GM12864 (cell line): ENCODE data around the gene DCN.

Experiments
- DNase-seq: peaks from one replicate; pipeline ENCODE4 v3.0.0-alpha.2; 2011; ENCODE audit warnings: low read depth
- H3K4me3 ChIP-seq: 2 replicates; pipeline ENCODE4 v1.5.1; 2011; ENCODE audit warnings: mild to moderate bottlenecking, low read depth, low read length, control low read depth
- TF ChIP-seq, protein P1 (sequence below): IDR thresholded peaks from 2 replicates; pipeline ENCODE4 v1.5.1; 2011; ENCODE audit warnings: low read depth, mild to moderate bottlenecking, moderate library complexity, low read length, control low read depth, inconsistent platforms; ENCODE audit errors: missing control alignments

DCN gene

GRCh38 chr12:91133871-91134270 is 48.7 kb downstream of the DCN start:
- DNase-seq = no peak
- TF ChIP-seq, protein P1, sequence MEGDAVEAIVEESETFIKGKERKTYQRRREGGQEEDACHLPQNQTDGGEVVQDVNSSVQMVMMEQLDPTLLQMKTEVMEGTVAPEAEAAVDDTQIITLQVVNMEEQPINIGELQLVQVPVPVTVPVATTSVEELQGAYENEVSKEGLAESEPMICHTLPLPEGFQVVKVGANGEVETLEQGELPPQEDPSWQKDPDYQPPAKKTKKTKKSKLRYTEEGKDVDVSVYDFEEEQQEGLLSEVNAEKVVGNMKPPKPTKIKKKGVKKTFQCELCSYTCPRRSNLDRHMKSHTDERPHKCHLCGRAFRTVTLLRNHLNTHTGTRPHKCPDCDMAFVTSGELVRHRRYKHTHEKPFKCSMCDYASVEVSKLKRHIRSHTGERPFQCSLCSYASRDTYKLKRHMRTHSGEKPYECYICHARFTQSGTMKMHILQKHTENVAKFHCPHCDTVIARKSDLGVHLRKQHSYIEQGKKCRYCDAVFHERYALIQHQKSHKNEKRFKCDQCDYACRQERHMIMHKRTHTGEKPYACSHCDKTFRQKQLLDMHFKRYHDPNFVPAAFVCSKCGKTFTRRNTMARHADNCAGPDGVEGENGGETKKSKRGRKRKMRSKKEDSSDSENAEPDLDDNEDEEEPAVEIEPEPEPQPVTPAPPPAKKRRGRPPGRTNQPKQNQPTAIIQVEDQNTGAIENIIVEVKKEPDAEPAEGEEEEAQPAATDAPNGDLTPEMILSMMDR = no peak
- no peak overlapping the region for H3K4me3 ChIP-seq

DNA sequence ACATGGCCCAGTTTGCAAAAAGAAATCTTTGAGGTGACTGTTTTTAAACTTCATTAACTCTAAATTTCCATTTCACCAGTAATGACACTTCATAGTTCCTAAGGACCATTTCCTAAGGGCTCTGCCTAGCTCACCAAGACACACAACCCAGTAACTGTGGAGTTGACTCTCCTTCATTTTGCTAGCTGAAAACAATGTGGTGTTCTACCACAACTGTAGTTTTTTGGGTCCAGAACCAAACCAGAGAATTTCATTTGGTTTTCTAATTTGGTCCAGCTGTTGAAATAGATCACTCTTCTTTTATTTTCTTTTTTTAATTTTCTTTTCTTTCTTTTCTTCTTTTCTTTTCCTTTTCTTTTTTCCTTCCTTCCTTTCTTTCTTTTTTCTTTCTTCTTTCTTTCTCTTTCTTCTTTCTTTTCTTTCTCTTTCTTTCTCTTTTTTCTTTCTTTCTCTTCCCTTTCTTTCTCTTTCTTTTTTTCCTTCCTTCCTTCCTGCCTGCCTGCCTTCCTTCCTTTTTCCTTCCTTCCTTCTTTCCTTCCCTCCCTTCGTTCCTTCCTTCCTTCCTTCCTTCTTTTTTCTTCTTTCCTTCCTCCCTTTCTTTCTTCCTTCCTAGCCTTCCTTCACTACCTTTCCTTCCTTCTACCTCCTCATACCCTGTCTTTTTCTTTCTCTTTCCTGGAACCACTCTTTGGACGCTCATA is 52.8 kb downstream of the DCN start:
- no peak for DNase-seq
- TF ChIP-seq, protein P1 = no peak
- no peak overlapping the region for H3K4me3 ChIP-seq

- H3K4me3 ChIP-seq = no peak overlapping the region
- TF ChIP-seq, protein P1 = no peak
- no peak for DNase-seq
These were observed 54.9 kb downstream of the DCN start for GRCh38 chr12:91127751-91128150.

GRCh38 chr12:91127306-91127705 is 55.3 kb downstream of the DCN start:
- no peak overlapping the region for H3K4me3 ChIP-seq
- DNase-seq = no peak
- TF ChIP-seq, protein P1 = no peak

DNA sequence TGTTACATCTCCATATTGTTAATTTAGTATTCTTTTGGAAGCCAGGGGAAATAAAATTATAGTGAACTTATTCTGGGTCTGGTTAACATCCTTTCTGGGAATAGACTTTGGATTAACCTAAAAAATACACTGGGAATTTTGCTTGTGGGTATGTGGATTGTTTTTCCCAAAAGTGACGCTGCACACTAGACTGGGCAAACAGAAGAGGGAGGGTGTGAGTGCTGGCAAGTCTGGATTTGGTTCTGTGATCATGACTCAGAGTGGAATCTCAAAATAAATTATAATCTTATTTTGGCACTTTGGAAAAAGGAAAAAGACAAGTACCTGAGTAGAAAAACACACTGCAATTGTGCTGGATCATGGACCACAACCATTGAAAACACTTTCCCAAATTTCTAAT is 56.1 kb downstream of the DCN start:
- no peak overlapping the region for H3K4me3 ChIP-seq
- TF ChIP-seq, protein P1 = no peak
- no peak for DNase-seq

- H3K4me3 ChIP-seq = no peak overlapping the region
- TF ChIP-seq, protein P1 = no peak
- DNase-seq = no peak
These were observed 59.2 kb downstream of the DCN start for GRCh38 chr12:91123236-91123916.

- no peak for DNase-seq
- H3K4me3 ChIP-seq = no peak overlapping the region
- TF ChIP-seq, protein P1 = no peak
These were observed 61.8 kb downstream of the DCN start for GRCh38 chr12:91120781-91121180.
